Ascending aorta (tissue), 2 donors: ENCODE results near the gene PEX7. TPM values are rescaled to one million over a fixed set of nuclear protein-coding genes. Genes with fewer than 3 reads are reported as not detected.
A peak's percentile ranks its signal among the peaks of the same experiment; 100 is the strongest.

Experiments used
- DNase-seq, 2 donors: peaks; one replicate each; pipeline ENCODE4 v3.0.0-alpha.2; 2019; ENCODE audit warnings: low spot score in 2 of 2
- H3K27ac ChIP-seq, 2 donors: fragments of 200-600 bp; sonication (generic); one replicate each; pipeline ENCODE4 v1.5.1; 2016 to 2017; ENCODE audit warnings: mild to moderate bottlenecking in 1 of 2
- H3K27me3 ChIP-seq: fragments of 200-600 bp; sonication (generic); one replicate; pipeline ENCODE4 v1.5.1; 2017
- H3K36me3 ChIP-seq, 2 donors: fragments of 200-600 bp; sonication (generic); one replicate each; pipeline ENCODE4 v1.5.1; 2016
- H3K4me1 ChIP-seq, 2 donors: fragments of 200-600 bp; sonication (generic); one replicate each; pipeline ENCODE4 v1.5.1; 2016 to 2017; ENCODE audit warnings: mild to moderate bottlenecking in 1 of 2
- H3K4me3 ChIP-seq, 2 donors: fragments of 200-600 bp; sonication (generic); one replicate each; pipeline ENCODE4 v1.5.1; 2016 to 2017; ENCODE audit warnings: mild to moderate bottlenecking in 1 of 2
- H3K9me3 ChIP-seq, 2 donors: fragments of 200-600 bp; sonication (generic); one replicate each; pipeline ENCODE4 v1.5.1; 2016
- intact Hi-C: fragments of 100-400 bp; cut with DNase I; formaldehyde crosslinking; loops from one replicate; pipeline ENCODE4 v1.15.1; 2023
- total RNA-seq: library from RNA; depleted of rRNA; stranded (reverse); fragments of >200 nt; gene quantifications from one replicate; pipeline ENCODE4 v1.1.0, GENCODE V29; 2016
- TF ChIP-seq, protein P1 (sequence below), 3 experiments: fragments of 200-600 bp in 2 of 3; fragments of 450-650 bp in 1 of 3; sonication (generic) in 2 of 3; IDR thresholded peaks; one replicate each; pipeline ENCODE4 v1.5.1; 2016 to 2019; ENCODE audit warnings: antibody characterized with exemption in 3 of 3, mild to moderate bottlenecking in 1 of 3, moderate library complexity in 1 of 3

Gene PEX7
- total RNA-seq, 1 donor from 2014 or later = 10.5 TPM

- Histone ChIP-seq H3K27ac (peak overlapping the region; percentile 88 to 97), H3K9me3 (no peaks in the 10 kb centered on the region), H3K36me3 (peaks cover 7 to 10% of the 10 kb centered on the region in 2 donors), H3K4me1 (no peaks in the 10 kb centered on the region), H3K27me3 (no peaks in the 10 kb centered on the region), H3K4me3 (peak overlapping the region; percentile 73 to 95)
- DNase-seq = no peak
- TF ChIP-seq, protein P1, sequence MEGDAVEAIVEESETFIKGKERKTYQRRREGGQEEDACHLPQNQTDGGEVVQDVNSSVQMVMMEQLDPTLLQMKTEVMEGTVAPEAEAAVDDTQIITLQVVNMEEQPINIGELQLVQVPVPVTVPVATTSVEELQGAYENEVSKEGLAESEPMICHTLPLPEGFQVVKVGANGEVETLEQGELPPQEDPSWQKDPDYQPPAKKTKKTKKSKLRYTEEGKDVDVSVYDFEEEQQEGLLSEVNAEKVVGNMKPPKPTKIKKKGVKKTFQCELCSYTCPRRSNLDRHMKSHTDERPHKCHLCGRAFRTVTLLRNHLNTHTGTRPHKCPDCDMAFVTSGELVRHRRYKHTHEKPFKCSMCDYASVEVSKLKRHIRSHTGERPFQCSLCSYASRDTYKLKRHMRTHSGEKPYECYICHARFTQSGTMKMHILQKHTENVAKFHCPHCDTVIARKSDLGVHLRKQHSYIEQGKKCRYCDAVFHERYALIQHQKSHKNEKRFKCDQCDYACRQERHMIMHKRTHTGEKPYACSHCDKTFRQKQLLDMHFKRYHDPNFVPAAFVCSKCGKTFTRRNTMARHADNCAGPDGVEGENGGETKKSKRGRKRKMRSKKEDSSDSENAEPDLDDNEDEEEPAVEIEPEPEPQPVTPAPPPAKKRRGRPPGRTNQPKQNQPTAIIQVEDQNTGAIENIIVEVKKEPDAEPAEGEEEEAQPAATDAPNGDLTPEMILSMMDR (IDR thresholded peaks at IDR 0.05) = no peak
- intact Hi-C loops = loop anchor here (2.0 to 5.0 kb wide), 3 partner anchors 396 to 1326 kb away; partner anchors contain the start of genes AHI1, BCLAF1 and IFNGR1
Observed at GRCh38 chr6:136823128-136823660, 802 bp downstream of the PEX7 start.

GRCh38 chr6:136826216-136826615 lies 3.8 kb downstream of the PEX7 start:
- Histone ChIP-seq H3K27me3 (no peaks in the 10 kb centered on the region), H3K36me3 (peaks cover 7 to 10% of the 10 kb centered on the region in 2 donors), H3K4me1 (no peaks in the 10 kb centered on the region), H3K27ac (no peak overlapping the region), H3K4me3 (no peak overlapping the region), H3K9me3 (no peaks in the 10 kb centered on the region)
- no peak for DNase-seq
- intact Hi-C loops = no loop called here
- TF ChIP-seq, protein P1 (IDR thresholded peaks at IDR 0.05) = no peak

GRCh38 chr6:136831873-136832562 lies 9.6 kb downstream of the PEX7 start:
- Histone ChIP-seq H3K9me3 (no peaks in the 10 kb centered on the region), H3K36me3 (peaks cover 0 to 9% of the 10 kb centered on the region in 2 donors)
- intact Hi-C loops = no loop called here

GRCh38 chr6:136840276-136841001 lies 18.0 kb downstream of the PEX7 start:
- Histone ChIP-seq H3K27me3 (no peaks in the 10 kb centered on the region), H3K4me3 (no peak overlapping the region), H3K9me3 (no peaks in the 10 kb centered on the region), H3K4me1 (no peaks in the 10 kb centered on the region), H3K27ac (no peak overlapping the region), H3K36me3 (no peaks in the 10 kb centered on the region)
- intact Hi-C loops = no loop called here
- DNase-seq = no peak
- TF ChIP-seq, protein P1 (IDR thresholded peaks at IDR 0.05) = no peak

More at GRCh38 chr6:136831873-136832562, 9.6 kb downstream of the PEX7 start:
- TF ChIP-seq, protein P1 (IDR thresholded peaks at IDR 0.05) = no peak
- Histone ChIP-seq H3K27ac (no peak overlapping the region), H3K27me3 (no peaks in the 10 kb centered on the region), H3K4me1 (no peaks in the 10 kb centered on the region), H3K4me3 (no peak overlapping the region)
- DNase-seq = no peak

- TF ChIP-seq, protein P1 (IDR thresholded peaks at IDR 0.05) = no peak
- intact Hi-C loops = no loop called here
Observed at GRCh38 chr6:136843210-136843609, 20.8 kb downstream of the PEX7 start.

More at GRCh38 chr6:136843210-136843609, 20.8 kb downstream of the PEX7 start:
- Histone ChIP-seq H3K4me1 (no peaks in the 10 kb centered on the region), H3K27ac (no peak overlapping the region), H3K4me3 (no peak overlapping the region), H3K9me3 (no peaks in the 10 kb centered on the region), H3K36me3 (no peaks in the 10 kb centered on the region), H3K27me3 (no peaks in the 10 kb centered on the region)
- no peak for DNase-seq
